K562 (cell line): ENCODE measurements around the gene OXNAD1. TPM values are rescaled to one million over a fixed set of nuclear protein-coding genes. Genes with fewer than 3 reads are reported as not detected.
A peak's percentile ranks its signal among the peaks of the same experiment; 100 is the strongest.

Source experiments
- EP400 ChIP-seq: fragments of 450-650 bp; IDR thresholded peaks from 2 replicates; pipeline ENCODE4 v1.6.1; 2017; ENCODE audit warnings: antibody characterized with exemption, mild to moderate bottlenecking, moderate library complexity
- ERF ChIP-seq: fragments of 450-650 bp; formaldehyde crosslinking; IDR thresholded peaks from 2 replicates; pipeline ENCODE4 v1.4.0; 2020; ENCODE audit warnings: mild to moderate bottlenecking, mixed read lengths
- FOSL1 ChIP-seq: fragments of 200-800 bp; sonication (Bioruptor generic); conservative IDR thresholded peaks from 2 replicates; pipeline ENCODE4 v1.6.1; 2016; ENCODE audit warnings: missing genetic modification characterization, missing compliant biosample characterization
- FOXO4 ChIP-seq: fragments of 450-650 bp; formaldehyde crosslinking; IDR thresholded peaks from 2 replicates; pipeline ENCODE4 v1.4.0; 2020; ENCODE audit warnings: mild to moderate bottlenecking, moderate library complexity
- HBP1 ChIP-seq: fragments of 450-650 bp; formaldehyde crosslinking; IDR thresholded peaks from 2 replicates; pipeline ENCODE4 v1.4.0; 2022; ENCODE audit warnings: missing genetic modification characterization
- HMG20B ChIP-seq: fragments of 250-450 bp; sonication (Bioruptor Pico); IDR thresholded peaks from 2 replicates; pipeline ENCODE4 v1.5.0; 2021; ENCODE audit warnings: mild to moderate bottlenecking
- MEIS2 ChIP-seq: fragments of 450-650 bp; IDR thresholded peaks from 2 replicates; pipeline ENCODE4 v1.6.1; 2014; ENCODE audit warnings: mild to moderate bottlenecking; ENCODE audit not compliant: partially characterized antibody
- NR2C1 ChIP-seq, 2 experiments: fragments of 450-650 bp; IDR thresholded peaks; 2 replicates each; pipeline ENCODE4 v1.6.1; 2017; ENCODE audit warnings: mild to moderate bottlenecking in 2 of 2, antibody characterized with exemption in 1 of 2, inconsistent platforms in 1 of 2, missing compliant biosample characterization in 1 of 2, missing genetic modification characterization in 1 of 2
- SMAD3 ChIP-seq: fragments of 450-650 bp; formaldehyde crosslinking; conservative IDR thresholded peaks from 2 replicates; pipeline ENCODE4 v1.4.0; 2020; ENCODE audit warnings: mild to moderate bottlenecking
- TBP ChIP-seq: optimal IDR thresholded peaks from 2 replicates; pipeline ENCODE3; 2011; ENCODE audit warnings: low read depth, low read length, improper control_type of control experiment
- TCF3 ChIP-seq: sonication (generic); formaldehyde crosslinking; IDR thresholded peaks from 2 replicates; pipeline ENCODE4 v1.4.0; 2020; ENCODE audit warnings: mild to moderate bottlenecking, missing genetic modification reagents
- polyA plus RNA-seq, 8 experiments: library from polyadenylated mRNA; depleted of rRNA in 4 of 8; stranded (reverse) in 5 of 8; unstranded in 3 of 8; fragments of >200 nt; fragmentation: Nextera tagmentation in 2 of 8; fragmentation: Illumina TruSeq in 1 of 8; extraction: Ambion mirVana in 2 of 8; extraction: Trizol in 1 of 8; gene quantifications; 2 replicates each; pipeline versions ENCODE4 v1.2.1 to v1.2.3, GENCODE V29; 2011 to 2014; ENCODE audit warnings: inconsistent platforms in 1 of 8, missing spikeins in 1 of 8
- total RNA-seq, 7 experiments: library from RNA; depleted of rRNA in 6 of 7; stranded (reverse); fragments of >200 nt in 6 of 7; fragmentation: Illumina TruSeq in 2 of 7; extraction: Trizol in 2 of 7; gene quantifications; 2 replicates each; pipeline versions ENCODE4 v1.2.1 to v1.2.3, GENCODE V29; 2011 to 2021; ENCODE audit warnings: low replicate concordance in 1 of 7
- TF ChIP-seq, protein P1 (sequence below): sonication (generic); formaldehyde crosslinking; IDR thresholded peaks from 2 replicates; pipeline ENCODE4 v1.8.0; 2022; ENCODE audit warnings: mild to moderate bottlenecking, missing genetic modification reagents
- TF ChIP-seq, protein P2 (sequence below), 2 experiments: fragments of 200-800 bp in 1 of 2; sonication (Bioruptor generic) in 1 of 2; sonication (generic) in 1 of 2; formaldehyde crosslinking in 1 of 2; IDR thresholded peaks in 1 of 2; conservative IDR thresholded peaks in 1 of 2; 2 replicates each; pipeline versions ENCODE4 v1.5.0 to v1.6.1; 2016 to 2020; ENCODE audit warnings: missing compliant biosample characterization in 1 of 2, missing genetic modification characterization in 1 of 2, missing genetic modification reagents in 1 of 2
- TF ChIP-seq, protein P3 (sequence below): sonication (generic); formaldehyde crosslinking; IDR thresholded peaks from 2 replicates; pipeline ENCODE4 v1.9.0; 2022; ENCODE audit warnings: mild to moderate bottlenecking, missing genetic modification reagents
- TF ChIP-seq, protein P4 (sequence below): fragments of 450-650 bp; formaldehyde crosslinking; IDR thresholded peaks from 2 replicates; pipeline ENCODE4 v1.4.0; 2020; ENCODE audit warnings: mild to moderate bottlenecking, mixed read lengths
- TF ChIP-seq, protein P5 (sequence below): fragments of 450-650 bp; IDR thresholded peaks from 2 replicates; pipeline ENCODE4 v1.6.1; 2016; ENCODE audit warnings: antibody characterized with exemption

OXNAD1 gene
- total and polyA plus RNA-seq, 9 of the 15 experiments (the other 6 are each of a cell fraction or from before 2014, with no cell fraction given) = 12.8 to 44.4 (median 41.1) TPM

DNA sequence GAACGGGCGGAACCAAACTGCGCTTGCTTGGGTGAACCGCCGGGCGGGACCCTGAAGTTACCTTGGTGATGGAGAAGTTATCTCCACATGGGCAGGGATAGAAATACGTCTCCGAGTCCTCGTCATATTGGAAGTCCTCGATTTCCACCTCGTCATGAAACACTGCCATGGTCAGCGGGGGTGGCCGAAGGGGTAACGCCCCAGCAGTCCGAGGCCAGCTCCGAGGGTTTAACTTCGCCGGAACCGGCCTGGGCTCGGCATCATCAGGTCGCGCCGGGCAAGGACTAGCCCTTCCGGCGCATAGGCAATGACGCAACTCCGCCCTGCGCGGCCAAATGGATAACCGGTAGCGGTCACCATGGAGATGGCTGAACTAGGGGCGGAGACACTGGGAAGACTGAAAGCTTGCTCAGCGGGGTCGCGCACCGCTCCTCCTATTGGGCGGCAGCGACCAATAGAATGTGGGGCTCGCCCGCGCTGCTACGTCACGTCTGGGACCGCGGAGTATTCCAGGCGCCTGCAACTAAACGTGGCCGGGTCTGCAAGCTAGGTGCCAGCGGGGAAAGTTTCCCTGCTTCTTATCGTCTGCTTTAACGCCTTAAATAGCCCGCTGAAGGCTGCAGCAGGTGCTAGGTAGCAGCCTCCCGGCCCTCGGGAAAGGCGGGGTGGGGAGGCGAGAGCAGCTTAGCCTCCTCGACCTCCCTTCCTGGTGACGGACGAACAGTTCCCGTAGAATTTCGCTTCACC lies at the start of gene OXNAD1, which contains the start of gene DPH3 (continued):
- TF ChIP-seq, protein P1, sequence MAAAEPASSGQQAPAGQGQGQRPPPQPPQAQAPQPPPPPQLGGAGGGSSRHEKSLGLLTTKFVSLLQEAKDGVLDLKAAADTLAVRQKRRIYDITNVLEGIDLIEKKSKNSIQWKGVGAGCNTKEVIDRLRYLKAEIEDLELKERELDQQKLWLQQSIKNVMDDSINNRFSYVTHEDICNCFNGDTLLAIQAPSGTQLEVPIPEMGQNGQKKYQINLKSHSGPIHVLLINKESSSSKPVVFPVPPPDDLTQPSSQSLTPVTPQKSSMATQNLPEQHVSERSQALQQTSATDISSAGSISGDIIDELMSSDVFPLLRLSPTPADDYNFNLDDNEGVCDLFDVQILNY (CRISPR knock-in tag) = no peak
- TF ChIP-seq, protein P2, sequence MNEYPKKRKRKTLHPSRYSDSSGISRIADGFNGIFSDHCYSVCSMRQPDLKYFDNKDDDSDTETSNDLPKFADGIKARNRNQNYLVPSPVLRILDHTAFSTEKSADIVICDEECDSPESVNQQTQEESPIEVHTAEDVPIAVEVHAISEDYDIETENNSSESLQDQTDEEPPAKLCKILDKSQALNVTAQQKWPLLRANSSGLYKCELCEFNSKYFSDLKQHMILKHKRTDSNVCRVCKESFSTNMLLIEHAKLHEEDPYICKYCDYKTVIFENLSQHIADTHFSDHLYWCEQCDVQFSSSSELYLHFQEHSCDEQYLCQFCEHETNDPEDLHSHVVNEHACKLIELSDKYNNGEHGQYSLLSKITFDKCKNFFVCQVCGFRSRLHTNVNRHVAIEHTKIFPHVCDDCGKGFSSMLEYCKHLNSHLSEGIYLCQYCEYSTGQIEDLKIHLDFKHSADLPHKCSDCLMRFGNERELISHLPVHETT (CRISPR knock-in tag; conservative IDR thresholded peaks at IDR 0.05 in 1 of 2, IDR thresholded peaks at IDR 0.05 in 1 of 2) = peak in 1 of 2 experiments; percentile 69; a peak in 1 of 4 replicates
- TF ChIP-seq, protein P3, sequence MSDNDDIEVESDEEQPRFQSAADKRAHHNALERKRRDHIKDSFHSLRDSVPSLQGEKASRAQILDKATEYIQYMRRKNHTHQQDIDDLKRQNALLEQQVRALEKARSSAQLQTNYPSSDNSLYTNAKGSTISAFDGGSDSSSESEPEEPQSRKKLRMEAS (CRISPR knock-in tag) = peak; percentile 77
- TF ChIP-seq ERF (CRISPR knock-in tag) = peak; percentile 82; the same call in 1 of the 2 replicates
- TF ChIP-seq TBP = peak; percentile 80
- TF ChIP-seq, protein P4, sequence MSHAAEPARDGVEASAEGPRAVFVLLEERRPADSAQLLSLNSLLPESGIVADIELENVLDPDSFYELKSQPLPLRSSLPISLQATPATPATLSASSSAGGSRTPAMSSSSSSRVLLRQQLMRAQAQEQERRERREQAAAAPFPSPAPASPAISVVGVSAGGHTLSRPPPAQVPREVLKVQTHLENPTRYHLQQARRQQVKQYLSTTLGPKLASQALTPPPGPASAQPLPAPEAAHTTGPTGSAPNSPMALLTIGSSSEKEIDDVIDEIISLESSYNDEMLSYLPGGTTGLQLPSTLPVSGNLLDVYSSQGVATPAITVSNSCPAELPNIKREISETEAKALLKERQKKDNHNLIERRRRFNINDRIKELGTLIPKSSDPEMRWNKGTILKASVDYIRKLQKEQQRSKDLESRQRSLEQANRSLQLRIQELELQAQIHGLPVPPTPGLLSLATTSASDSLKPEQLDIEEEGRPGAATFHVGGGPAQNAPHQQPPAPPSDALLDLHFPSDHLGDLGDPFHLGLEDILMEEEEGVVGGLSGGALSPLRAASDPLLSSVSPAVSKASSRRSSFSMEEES (CRISPR knock-in tag) = no peak
- 0 out of 2 replicates have a peak, but pooled peaks have one; percentile 59 for TF ChIP-seq FOXO4 (CRISPR knock-in tag)
- TF ChIP-seq HMG20B = no peak
- peak; percentile 87 for TF ChIP-seq NR2C1 (IDR thresholded peaks at IDR 0.05)
- peak; percentile 91 for TF ChIP-seq NR2C1 (tag; IDR thresholded peaks at IDR 0.05)
- no peak for TF ChIP-seq HBP1 (CRISPR knock-in tag)
- no peak for TF ChIP-seq SMAD3 (CRISPR knock-in tag)
- TF ChIP-seq, protein P5, sequence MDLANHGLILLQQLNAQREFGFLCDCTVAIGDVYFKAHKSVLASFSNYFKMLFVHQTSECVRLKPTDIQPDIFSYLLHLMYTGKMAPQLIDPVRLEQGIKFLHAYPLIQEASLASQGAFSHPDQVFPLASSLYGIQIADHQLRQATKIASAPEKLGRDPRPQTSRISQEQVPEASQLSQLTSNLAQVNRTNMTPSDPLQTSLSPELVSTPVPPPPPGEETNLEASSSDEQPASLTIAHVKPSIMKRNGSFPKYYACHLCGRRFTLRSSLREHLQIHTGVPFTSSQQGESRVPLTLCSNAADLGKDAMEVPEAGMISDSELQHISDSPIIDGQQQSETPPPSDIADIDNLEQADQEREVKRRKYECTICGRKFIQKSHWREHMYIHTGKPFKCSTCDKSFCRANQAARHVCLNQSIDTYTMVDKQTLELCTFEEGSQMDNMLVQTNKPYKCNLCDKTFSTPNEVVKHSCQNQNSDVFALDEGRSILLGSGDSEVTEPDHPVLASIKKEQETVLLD = 0 out of 2 replicates have a peak, but pooled peaks have one; percentile 24
- TF ChIP-seq FOSL1 (tag) = 0 out of 2 replicates have a peak, but pooled peaks have one; percentile 1
- TF ChIP-seq MEIS2 = peak; percentile 38
- TF ChIP-seq EP400 = peak; percentile 91
- TF ChIP-seq TCF3 (CRISPR knock-in tag) = no peak
